DND-41 (cell line): ENCODE data around the gene KIF21A.

ENCODE experiments used
- ATAC-seq: fragments of 200-7000 bp; cut with Tn5 transposase; 3 replicates; pipeline ENCODE4 v1.9.1; 2021; ENCODE audit warnings: low read depth; ENCODE audit not compliant: insufficient read depth
- DNase-seq: peaks from one replicate; pipeline ENCODE4 v3.0.0-alpha.2; 2020
- H2AFZ ChIP-seq: 2 replicates; pipeline ENCODE4 v1.6.0; 2012; ENCODE audit warnings: low read depth, low read length
- H3K27ac ChIP-seq: 2 replicates; pipeline ENCODE4 v1.5.1; 2012; ENCODE audit warnings: low read length, inconsistent platforms
- H3K27me3 ChIP-seq: fragments of 200-600 bp; sonication (generic); 2 replicates; pipeline ENCODE4 v1.6.0; 2012; ENCODE audit warnings: low read length, mild to moderate bottlenecking, inconsistent platforms; ENCODE audit not compliant: insufficient read depth, poor library complexity
- H3K36me3 ChIP-seq: 2 replicates; pipeline ENCODE4 v1.5.1; 2012; ENCODE audit warnings: low read length, inconsistent platforms; ENCODE audit not compliant: insufficient read depth
- H3K4me1 ChIP-seq: 2 replicates; pipeline ENCODE4 v1.5.1; 2012; ENCODE audit warnings: mild to moderate bottlenecking, low read length; ENCODE audit not compliant: insufficient read depth
- H3K4me2 ChIP-seq: 2 replicates; pipeline ENCODE4 v1.6.0; 2012; ENCODE audit warnings: mild to moderate bottlenecking, moderate library complexity, low read length, inconsistent platforms; ENCODE audit not compliant: insufficient read depth
- H3K4me3 ChIP-seq, 2 experiments: fragments of 200-600 bp in 1 of 2; shearing (Covaris generic) in 1 of 2; 2 replicates each; pipeline ENCODE4 v1.5.1; 2012 to 2016; ENCODE audit warnings: inconsistent platforms in 2 of 2, low read length in 2 of 2, mild to moderate bottlenecking in 2 of 2, low read depth in 1 of 2, moderate library complexity in 1 of 2
- H3K79me2 ChIP-seq: 2 replicates; pipeline ENCODE4 v1.6.0; 2012; ENCODE audit warnings: low read length, inconsistent platforms; ENCODE audit not compliant: insufficient read depth
- H3K9ac ChIP-seq: 2 replicates; pipeline ENCODE4 v1.6.0; 2012; ENCODE audit warnings: low read depth, mild to moderate bottlenecking, inconsistent platforms, low read length, moderate library complexity
- H3K9me3 ChIP-seq: 2 replicates; pipeline ENCODE4 v1.5.1; 2012; ENCODE audit warnings: low read length, moderate library complexity, mild to moderate bottlenecking, inconsistent platforms; ENCODE audit not compliant: insufficient read depth, severe bottlenecking
- H4K20me1 ChIP-seq: 2 replicates; pipeline ENCODE4 v1.6.0; 2012; ENCODE audit warnings: low read length; ENCODE audit not compliant: insufficient read depth
- CTCF ChIP-seq: IDR thresholded peaks from 2 replicates; pipeline ENCODE4 v1.5.1; 2012; ENCODE audit warnings: borderline replicate concordance, low read length, moderate library complexity, mild to moderate bottlenecking; ENCODE audit not compliant: poor library complexity, severe bottlenecking; ENCODE audit errors: extremely low read depth
- EZH2 ChIP-seq: IDR thresholded peaks from 3 replicates; pipeline ENCODE4 v1.6.1; 2012; ENCODE audit warnings: borderline replicate concordance, low read depth, mild to moderate bottlenecking, moderate library complexity, low read length, inconsistent platforms; ENCODE audit not compliant: severe bottlenecking

Gene KIF21A

GRCh38 chr12:39392154-39392925 lies 50.6 kb downstream of the KIF21A start:
- H3K4me1 ChIP-seq, result no peaks in the 10 kb centered on the region
- no peaks in the 10 kb centered on the region for H3K36me3 ChIP-seq
- H3K79me2 ChIP-seq, result no peaks in the 10 kb centered on the region
- no peak overlapping the region for H3K9ac ChIP-seq
- H3K27ac ChIP-seq, result no peak overlapping the region
- no peak for ATAC-seq
- no peaks in the 10 kb centered on the region for H3K27me3 ChIP-seq
- DNase-seq, result no peak
- no peak overlapping the region for H3K4me3 ChIP-seq
- H3K9me3 ChIP-seq, result no peaks in the 10 kb centered on the region
- H3K4me2 ChIP-seq, result no peak overlapping the region
- H4K20me1 ChIP-seq, result no peaks in the 10 kb centered on the region
- H2AFZ ChIP-seq, result no peak overlapping the region
- TF ChIP-seq EZH2, result no peak
- TF ChIP-seq CTCF, result no peak

- Histone ChIP-seq H3K79me2 (no peaks in the 10 kb centered on the region), H3K27ac (no peak overlapping the region), H3K9ac (no peak overlapping the region), H3K9me3 (no peaks in the 10 kb centered on the region), H3K4me3 (no peak overlapping the region), H3K4me1 (no peaks in the 10 kb centered on the region), H4K20me1 (no peaks in the 10 kb centered on the region), H3K4me2 (no peak overlapping the region), H3K27me3 (no peaks in the 10 kb centered on the region), H3K36me3 (no peaks in the 10 kb centered on the region), H2AFZ (no peak overlapping the region)
- TF ChIP-seq CTCF (no peak), EZH2 (no peak)
- DNase-seq, result no peak
- ATAC-seq, result no peak
Observed at GRCh38 chr12:39390752-39391151, 52.2 kb downstream of the KIF21A start.

GRCh38 chr12:39389399-39390150 lies 53.3 kb downstream of the KIF21A start:
- DNase-seq (no peak), ATAC-seq (no peak)
- no peaks in the 10 kb centered on the region for H4K20me1 ChIP-seq
- H3K4me2 ChIP-seq, result no peak overlapping the region
- no peak overlapping the region for H2AFZ ChIP-seq
- H3K4me3 ChIP-seq, result no peak overlapping the region
- no peak overlapping the region for H3K27ac ChIP-seq
- no peaks in the 10 kb centered on the region for H3K4me1 ChIP-seq
- H3K27me3 ChIP-seq, result no peaks in the 10 kb centered on the region
- no peaks in the 10 kb centered on the region for H3K9me3 ChIP-seq
- H3K79me2 ChIP-seq, result no peaks in the 10 kb centered on the region
- H3K36me3 ChIP-seq, result no peaks in the 10 kb centered on the region
- no peak overlapping the region for H3K9ac ChIP-seq
- no peak for TF ChIP-seq CTCF
- no peak for TF ChIP-seq EZH2
